Urothelium cell line (cell line): Measurements from ENCODE around the gene FOXF2.

ENCODE experiments used
- DNase-seq: peaks from one replicate; pipeline ENCODE4 v3.0.0; 2011; ENCODE audit warnings: low spot score, mixed read lengths
- FAIRE-seq: peaks from 2 replicates; lab custom pipeline; 2011; peaks lifted over from hg19 to GRCh38; lab: Jason Lieb, UNC

The FOXF2 gene

GRCh38 chr6:1378065-1379016 lies 11.0 kb upstream of the FOXF2 start:
- no peak for DNase-seq
- no peak for FAIRE-seq

- no peak for DNase-seq
- no peak for FAIRE-seq
These were observed 10.2 kb upstream of the FOXF2 start for GRCh38 chr6:1379017-1379787.

- FAIRE-seq (no peak), DNase-seq (no peak)
These were observed 9.6 kb upstream of the FOXF2 start for GRCh38 chr6:1379788-1380147.

GRCh38 chr6:1380625-1381427 lies 8.6 kb upstream of the FOXF2 start:
- no peak for FAIRE-seq
- no peak for DNase-seq

- DNase-seq (peak; percentile 73), FAIRE-seq (no peak)
These were observed 7.7 kb upstream of the FOXF2 start for GRCh38 chr6:1381481-1382330.

GRCh38 chr6:1382331-1382882 lies 7.0 kb upstream of the FOXF2 start:
- DNase-seq, result no peak

GRCh38 chr6:1382883-1383728 lies 6.3 kb upstream of the FOXF2 start:
- no peak for FAIRE-seq
- DNase-seq, result no peak

More at GRCh38 chr6:1382331-1382882, 7.0 kb upstream of the FOXF2 start:
- FAIRE-seq, result no peak

GRCh38 chr6:1383729-1384548 lies 5.4 kb upstream of the FOXF2 start:
- FAIRE-seq (no peak), DNase-seq (no peak)

GRCh38 chr6:1384549-1385128 lies 4.7 kb upstream of the FOXF2 start:
- DNase-seq (no peak), FAIRE-seq (no peak)

- FAIRE-seq (no peak), DNase-seq (no peak)
These were observed 4.0 kb upstream of the FOXF2 start for GRCh38 chr6:1385129-1386037.

GRCh38 chr6:1386038-1386709 lies 3.2 kb upstream of the FOXF2 start:
- FAIRE-seq (no peak), DNase-seq (no peak)

- no peak for DNase-seq
- FAIRE-seq, result no peak
These were observed 1.9 kb upstream of the FOXF2 start for GRCh38 chr6:1387538-1387875.

GRCh38 chr6:1387876-1388629 lies 1.3 kb upstream of the FOXF2 start:
- FAIRE-seq (no peak), DNase-seq (no peak)

- no peak for FAIRE-seq
- DNase-seq, result no peak
These were observed 577 bp upstream of the FOXF2 start for GRCh38 chr6:1388630-1389368.
